Ishikawa (cell line): Measurements from ENCODE around the gene UNC79.

Experiments used
- CEBPB ChIP-seq: IDR thresholded peaks from 2 replicates; pipeline ENCODE4 v1.6.1; 2012
- CREB1 ChIP-seq: IDR thresholded peaks from 2 replicates; pipeline ENCODE4 v1.6.1; 2012; ENCODE audit warnings: low read depth
- EGR1 ChIP-seq: IDR thresholded peaks from 2 replicates; pipeline ENCODE4 v1.6.1; 2012
- EP300 ChIP-seq: IDR thresholded peaks from 2 replicates; pipeline ENCODE4 v1.6.1; 2012; ENCODE audit warnings: borderline replicate concordance
- FOXM1 ChIP-seq: IDR thresholded peaks from 2 replicates; pipeline ENCODE4 v1.6.1; 2012; ENCODE audit warnings: low read depth, borderline replicate concordance
- NFIC ChIP-seq: IDR thresholded peaks from 2 replicates; pipeline ENCODE4 v1.6.1; 2012
- RAD21 ChIP-seq: IDR thresholded peaks from 2 replicates; pipeline ENCODE4 v1.6.1; 2012; ENCODE audit warnings: low read depth
- TAF1 ChIP-seq: IDR thresholded peaks from 2 replicates; pipeline ENCODE4 v1.6.1; 2012; ENCODE audit warnings: low read depth, mild to moderate bottlenecking
- TCF12 ChIP-seq: IDR thresholded peaks from 2 replicates; pipeline ENCODE4 v1.6.1; 2012; ENCODE audit warnings: low read depth
- TEAD4 ChIP-seq: IDR thresholded peaks from 2 replicates; pipeline ENCODE4 v1.6.1; 2012
- YY1 ChIP-seq: IDR thresholded peaks from 2 replicates; pipeline ENCODE4 v1.6.1; 2012; ENCODE audit warnings: low read depth
- ZBTB7A ChIP-seq: IDR thresholded peaks from 2 replicates; pipeline ENCODE4 v1.6.1; 2012; ENCODE audit warnings: low read depth
- TF ChIP-seq, protein P1 (sequence below): IDR thresholded peaks from 2 replicates; pipeline ENCODE4 v1.6.1; 2012
- TF ChIP-seq, protein P2 (sequence below): IDR thresholded peaks from 2 replicates; pipeline ENCODE4 v1.6.1; 2012
- TF ChIP-seq, protein P3 (sequence below): IDR thresholded peaks from 2 replicates; pipeline ENCODE4 v1.6.1; 2012; ENCODE audit warnings: low read depth, mild to moderate bottlenecking

The UNC79 gene

DNA sequence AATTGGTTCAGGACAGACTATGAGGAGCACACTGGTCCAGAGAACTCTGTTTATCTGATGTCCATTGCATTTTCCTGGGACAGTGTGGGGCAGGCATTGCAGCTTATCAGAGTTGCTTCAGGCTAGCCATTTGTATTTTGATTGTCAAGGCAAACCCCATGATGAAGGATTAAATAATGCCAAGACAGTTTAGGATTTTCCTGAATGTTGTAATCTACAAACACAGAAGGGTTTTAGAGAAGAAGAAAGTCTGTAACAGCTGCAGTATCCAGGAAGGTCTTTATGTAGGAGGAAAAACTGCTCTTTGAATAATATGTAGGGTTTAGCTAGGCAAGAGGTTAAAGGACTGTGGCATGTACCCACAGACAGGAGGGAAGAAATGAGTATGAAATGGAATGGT is 32.2 kb upstream of the UNC79 start:
- TF ChIP-seq TAF1: no peak
- TF ChIP-seq RAD21: no peak
- TF ChIP-seq, protein P1, sequence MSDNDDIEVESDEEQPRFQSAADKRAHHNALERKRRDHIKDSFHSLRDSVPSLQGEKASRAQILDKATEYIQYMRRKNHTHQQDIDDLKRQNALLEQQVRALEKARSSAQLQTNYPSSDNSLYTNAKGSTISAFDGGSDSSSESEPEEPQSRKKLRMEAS: no peak
- no peak for TF ChIP-seq NFIC
- no peak for TF ChIP-seq EP300
- TF ChIP-seq, protein P2, sequence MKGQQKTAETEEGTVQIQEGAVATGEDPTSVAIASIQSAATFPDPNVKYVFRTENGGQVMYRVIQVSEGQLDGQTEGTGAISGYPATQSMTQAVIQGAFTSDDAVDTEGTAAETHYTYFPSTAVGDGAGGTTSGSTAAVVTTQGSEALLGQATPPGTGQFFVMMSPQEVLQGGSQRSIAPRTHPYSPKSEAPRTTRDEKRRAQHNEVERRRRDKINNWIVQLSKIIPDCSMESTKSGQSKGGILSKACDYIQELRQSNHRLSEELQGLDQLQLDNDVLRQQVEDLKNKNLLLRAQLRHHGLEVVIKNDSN: no peak
- no peak for TF ChIP-seq TEAD4
- TF ChIP-seq CREB1: no peak
- TF ChIP-seq, protein P3, sequence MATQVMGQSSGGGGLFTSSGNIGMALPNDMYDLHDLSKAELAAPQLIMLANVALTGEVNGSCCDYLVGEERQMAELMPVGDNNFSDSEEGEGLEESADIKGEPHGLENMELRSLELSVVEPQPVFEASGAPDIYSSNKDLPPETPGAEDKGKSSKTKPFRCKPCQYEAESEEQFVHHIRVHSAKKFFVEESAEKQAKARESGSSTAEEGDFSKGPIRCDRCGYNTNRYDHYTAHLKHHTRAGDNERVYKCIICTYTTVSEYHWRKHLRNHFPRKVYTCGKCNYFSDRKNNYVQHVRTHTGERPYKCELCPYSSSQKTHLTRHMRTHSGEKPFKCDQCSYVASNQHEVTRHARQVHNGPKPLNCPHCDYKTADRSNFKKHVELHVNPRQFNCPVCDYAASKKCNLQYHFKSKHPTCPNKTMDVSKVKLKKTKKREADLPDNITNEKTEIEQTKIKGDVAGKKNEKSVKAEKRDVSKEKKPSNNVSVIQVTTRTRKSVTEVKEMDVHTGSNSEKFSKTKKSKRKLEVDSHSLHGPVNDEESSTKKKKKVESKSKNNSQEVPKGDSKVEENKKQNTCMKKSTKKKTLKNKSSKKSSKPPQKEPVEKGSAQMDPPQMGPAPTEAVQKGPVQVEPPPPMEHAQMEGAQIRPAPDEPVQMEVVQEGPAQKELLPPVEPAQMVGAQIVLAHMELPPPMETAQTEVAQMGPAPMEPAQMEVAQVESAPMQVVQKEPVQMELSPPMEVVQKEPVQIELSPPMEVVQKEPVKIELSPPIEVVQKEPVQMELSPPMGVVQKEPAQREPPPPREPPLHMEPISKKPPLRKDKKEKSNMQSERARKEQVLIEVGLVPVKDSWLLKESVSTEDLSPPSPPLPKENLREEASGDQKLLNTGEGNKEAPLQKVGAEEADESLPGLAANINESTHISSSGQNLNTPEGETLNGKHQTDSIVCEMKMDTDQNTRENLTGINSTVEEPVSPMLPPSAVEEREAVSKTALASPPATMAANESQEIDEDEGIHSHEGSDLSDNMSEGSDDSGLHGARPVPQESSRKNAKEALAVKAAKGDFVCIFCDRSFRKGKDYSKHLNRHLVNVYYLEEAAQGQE: no peak
- TF ChIP-seq TCF12: no peak
- no peak for TF ChIP-seq EGR1
- no peak for TF ChIP-seq CEBPB
- TF ChIP-seq ZBTB7A: no peak
- no peak for TF ChIP-seq FOXM1

DNA sequence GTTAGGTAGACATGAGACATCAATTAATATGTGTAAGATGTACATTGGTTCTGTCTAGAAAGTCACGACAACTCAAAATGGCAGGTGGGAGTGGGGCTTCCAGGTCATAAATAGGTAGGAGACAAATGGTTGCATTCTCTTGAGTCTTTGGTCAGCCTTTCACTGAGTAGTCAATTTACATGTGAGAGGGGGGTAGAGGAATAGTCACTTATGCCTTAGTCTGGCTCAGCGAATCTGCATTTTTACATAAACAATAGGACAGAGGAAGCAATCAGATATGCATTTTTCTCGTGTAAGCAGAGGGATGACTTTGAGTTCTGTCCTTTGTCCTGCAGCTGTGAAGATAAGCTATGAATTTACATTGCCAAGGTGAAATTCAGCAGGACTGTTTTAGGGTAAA is 27.8 kb upstream of the UNC79 start:
- TF ChIP-seq, protein P1: no peak
- TF ChIP-seq RAD21: no peak

DNA sequence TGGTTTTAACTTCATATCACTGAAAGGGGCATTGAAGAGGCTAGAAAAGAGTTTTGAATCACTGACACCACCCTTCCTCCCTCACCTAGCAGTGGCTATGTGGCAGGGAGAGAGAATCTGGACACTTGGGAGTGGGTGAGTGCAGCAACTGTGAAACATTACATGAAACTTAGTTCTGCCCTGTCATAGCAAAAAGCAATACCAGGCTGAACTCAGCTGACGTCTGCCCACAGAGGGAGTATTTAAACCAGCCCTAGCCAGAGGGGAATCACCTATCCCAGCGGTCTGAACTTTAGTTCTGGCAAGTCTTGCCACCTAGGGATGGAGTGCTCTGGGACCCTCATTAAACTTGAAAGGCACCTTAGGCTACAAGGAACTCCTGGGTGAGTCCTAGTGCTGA is 20.7 kb upstream of the UNC79 start:
- TF ChIP-seq CREB1: no peak
- TF ChIP-seq TAF1: no peak
- TF ChIP-seq, protein P3: no peak
- TF ChIP-seq NFIC: no peak
- TF ChIP-seq ZBTB7A: no peak
- no peak for TF ChIP-seq YY1
- TF ChIP-seq TEAD4: no peak
- TF ChIP-seq EGR1: no peak
- TF ChIP-seq EP300: no peak
- TF ChIP-seq RAD21: no peak
- TF ChIP-seq, protein P1: no peak
- TF ChIP-seq, protein P2: no peak
- no peak for TF ChIP-seq TCF12
- no peak for TF ChIP-seq CEBPB
- TF ChIP-seq FOXM1: no peak

DNA sequence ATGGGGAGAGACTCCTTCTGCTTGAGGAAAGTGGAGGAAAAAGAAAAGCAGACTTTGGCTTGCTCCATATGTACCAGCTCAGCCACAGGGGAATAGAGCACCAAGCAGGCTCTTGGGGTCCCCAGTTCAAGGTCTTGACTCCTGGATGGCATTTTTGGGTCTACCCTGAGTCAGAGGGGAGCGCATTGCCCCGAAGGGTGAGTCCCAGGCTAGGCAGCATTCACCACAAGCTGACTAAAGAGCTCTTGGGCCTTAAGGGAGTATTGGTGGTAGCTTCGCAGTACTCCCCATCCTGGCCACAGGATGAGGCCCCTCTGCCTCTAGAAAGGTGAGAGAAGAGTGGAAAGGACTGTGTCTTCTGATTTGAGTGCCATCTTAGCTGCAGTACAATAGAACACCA is 19.8 kb upstream of the UNC79 start:
- TF ChIP-seq CREB1: no peak
- no peak for TF ChIP-seq TAF1
- TF ChIP-seq FOXM1: no peak
- TF ChIP-seq TCF12: no peak
- TF ChIP-seq CEBPB: no peak
- no peak for TF ChIP-seq TEAD4
- no peak for TF ChIP-seq YY1
- no peak for TF ChIP-seq RAD21

DNA sequence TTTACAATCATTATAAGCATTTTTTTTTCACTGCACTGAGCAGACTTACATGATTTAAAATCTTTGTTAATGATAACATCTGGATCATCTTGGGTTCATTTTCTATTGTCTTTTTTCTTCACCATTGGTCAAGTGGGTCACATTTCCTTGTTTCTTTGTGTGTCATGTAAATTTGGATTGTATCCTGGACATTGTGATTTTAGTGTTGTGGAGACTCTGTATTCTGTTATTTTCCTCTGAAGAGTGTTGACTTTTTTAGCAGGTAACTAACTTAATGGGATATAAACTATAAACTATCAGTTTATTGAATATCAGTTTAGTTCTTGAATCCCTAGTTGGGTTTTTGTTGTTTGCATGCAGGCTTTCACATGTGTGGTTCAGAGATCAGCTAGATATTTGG is 4.0 kb upstream of the UNC79 start:
- TF ChIP-seq RAD21 (no peak), NFIC (no peak)
- TF ChIP-seq, protein P3: no peak
